H1 (cell line): ENCODE results near the gene KAT2A. TPM values are rescaled to one million over a fixed set of nuclear protein-coding genes. Genes with fewer than 3 reads are reported as not detected.

Source experiments
- CTCF ChIA-PET: fragments of 300-600 bp; sonication (Branson Sonifier 250); formaldehyde crosslinking; loops from one replicate; lab custom pipeline; 2021; ENCODE audit not compliant: partially characterized antibody; lab: Charles Lee
- POLR2A ChIA-PET: fragments of 300-600 bp; sonication (Branson Sonifier 250); formaldehyde crosslinking; loops from one replicate; lab custom pipeline; 2021; ENCODE audit warnings: inconsistent platforms; ENCODE audit not compliant: partially characterized antibody; lab: Charles Lee
- DNase-seq, 2 experiments: peaks; one replicate each; pipeline versions ENCODE4 v3.0.0 to v3.0.0-alpha.2; 2010 to 2022; ENCODE audit warnings: low spot score in 2 of 2, low read depth in 1 of 2, mixed read lengths in 1 of 2
- FAIRE-seq: peaks from 2 replicates; lab custom pipeline; 2011; peaks lifted over from hg19 to GRCh38; lab: Jason Lieb, UNC
- H2AFZ ChIP-seq: 2 replicates; pipeline ENCODE4 v1.8.1; 2012; ENCODE audit warnings: low read length, inconsistent platforms
- H2AK5ac ChIP-seq: 2 replicates; pipeline ENCODE4 v1.6.1; 2013; ENCODE audit warnings: low read depth, low read length
- H2BK120ac ChIP-seq: replicated peaks from 2 replicates; pipeline ENCODE3; 2013; ENCODE audit warnings: low read depth, low read length, inconsistent platforms
- H2BK12ac ChIP-seq: 2 replicates; pipeline ENCODE4 v1.6.1; 2013; ENCODE audit warnings: low read depth, low read length
- H2BK15ac ChIP-seq: 2 replicates; pipeline ENCODE4 v1.6.1; 2013; ENCODE audit warnings: low read length
- H2BK20ac ChIP-seq: 2 replicates; pipeline ENCODE4 v1.6.1; 2013; ENCODE audit warnings: low read length
- H2BK5ac ChIP-seq: 2 replicates; pipeline ENCODE4 v1.6.1; 2013; ENCODE audit warnings: low read depth, low read length
- H3K14ac ChIP-seq: 2 replicates; pipeline ENCODE4 v1.6.1; 2013; ENCODE audit warnings: inconsistent platforms; ENCODE audit not compliant: insufficient read length
- H3K18ac ChIP-seq: 2 replicates; pipeline ENCODE4 v1.6.1; 2013; ENCODE audit warnings: low read length; ENCODE audit errors: extremely low read depth
- H3K23ac ChIP-seq: 2 replicates; pipeline ENCODE4 v1.6.1; 2013; ENCODE audit warnings: inconsistent platforms; ENCODE audit not compliant: insufficient read length
- H3K23me2 ChIP-seq: 2 replicates; pipeline ENCODE4 v1.6.1; 2013; ENCODE audit warnings: low read depth, low read length
- H3K27ac ChIP-seq: 2 replicates; pipeline ENCODE4 v1.6.1; 2011; ENCODE audit warnings: low read depth, low read length, inconsistent platforms
- H3K27me3 ChIP-seq, 4 experiments: replicated peaks in 1 of 4; 1 replicate in 1 of 4; 2 replicates in 3 of 4; pipeline versions ENCODE4 v1.6.1 to v1.8.1; 2011 to 2013; ENCODE audit warnings: low read length in 3 of 4, mild to moderate bottlenecking in 3 of 4, inconsistent platforms in 2 of 4, mixed read lengths in 2 of 4, moderate library complexity in 1 of 4; ENCODE audit not compliant: control insufficient read depth in 3 of 4, insufficient read depth in 3 of 4; ENCODE audit errors: extremely low read depth in 1 of 4
- H3K36me3 ChIP-seq, 4 experiments: 2 replicates each; pipeline versions ENCODE4 v1.6.1 to v1.8.1; 2011 to 2013; ENCODE audit warnings: mild to moderate bottlenecking in 4 of 4, low read length in 3 of 4, moderate library complexity in 2 of 4, control low read depth in 1 of 4, inconsistent platforms in 1 of 4; ENCODE audit not compliant: insufficient read depth in 4 of 4, control insufficient read depth in 2 of 4
- H3K4ac ChIP-seq: replicated peaks from 2 replicates; pipeline ENCODE3; 2013; ENCODE audit warnings: low read length, low read depth, mixed read lengths, inconsistent platforms; ENCODE audit not compliant: insufficient read length
- H3K4me1 ChIP-seq, 4 experiments: replicated peaks in 1 of 4; 1 replicate in 1 of 4; 2 replicates in 3 of 4; pipeline versions ENCODE4 v1.6.1 to v1.8.1; 2011 to 2013; ENCODE audit warnings: low read length in 3 of 4, inconsistent platforms in 2 of 4, mixed read lengths in 1 of 4; ENCODE audit not compliant: insufficient read depth in 4 of 4, control insufficient read depth in 3 of 4
- H3K4me2 ChIP-seq, 2 experiments: 2 replicates each; pipeline versions ENCODE4 v1.6.1 to v1.8.1; 2011 to 2013; ENCODE audit warnings: low read depth in 2 of 2, low read length in 2 of 2, control low read depth in 1 of 2, inconsistent platforms in 1 of 2, mild to moderate bottlenecking in 1 of 2; ENCODE audit not compliant: insufficient read depth in 1 of 2
- H3K4me3 ChIP-seq, 4 experiments: fragments of 200-600, 300-600 bp in 1 of 4; sonication (generic), shearing (Covaris generic), sonication (Bioruptor Twin) in 1 of 4; 2 replicates each; pipeline versions ENCODE4 v1.5.1 to v1.8.1; 2011 to 2016; ENCODE audit warnings: low read length in 4 of 4, low read depth in 3 of 4, control low read depth in 2 of 4, inconsistent platforms in 2 of 4, mild to moderate bottlenecking in 2 of 4, mixed read lengths in 1 of 4, moderate library complexity in 1 of 4; ENCODE audit not compliant: insufficient read depth in 2 of 4; ENCODE audit errors: extremely low read depth in 1 of 4
- H3K56ac ChIP-seq: replicated peaks from 2 replicates; pipeline ENCODE3; 2013; ENCODE audit warnings: low read depth, mild to moderate bottlenecking, mixed read lengths, low read length, inconsistent platforms; ENCODE audit not compliant: insufficient read length
- H3K79me1 ChIP-seq: 2 replicates; pipeline ENCODE4 v1.6.1; 2013; ENCODE audit warnings: low read depth, low read length, control low read depth
- H3K79me2 ChIP-seq, 2 experiments: 2 replicates each; pipeline versions ENCODE4 v1.6.1 to v1.8.1; 2012 to 2013; ENCODE audit warnings: low read length in 2 of 2, mild to moderate bottlenecking in 2 of 2, inconsistent platforms in 1 of 2; ENCODE audit not compliant: insufficient read depth in 2 of 2, control insufficient read depth in 1 of 2
- H3K9ac ChIP-seq, 4 experiments: replicated peaks in 1 of 4; 1 replicate in 1 of 4; 2 replicates in 3 of 4; pipeline versions ENCODE4 v1.6.1 to v1.8.1; 2011 to 2013; ENCODE audit warnings: low read depth in 3 of 4, low read length in 3 of 4, control low read depth in 2 of 4, mild to moderate bottlenecking in 2 of 4, moderate library complexity in 2 of 4, inconsistent platforms in 1 of 4; ENCODE audit errors: extremely low read depth in 1 of 4
- H3K9me3 ChIP-seq, 2 experiments: 2 replicates each; pipeline versions ENCODE4 v1.6.1 to v1.8.1; 2012 to 2013; ENCODE audit warnings: mild to moderate bottlenecking in 2 of 2, moderate library complexity in 2 of 2, control low read depth in 1 of 2, inconsistent platforms in 1 of 2, low read depth in 1 of 2, low read length in 1 of 2, mixed read lengths in 1 of 2; ENCODE audit not compliant: insufficient read depth in 2 of 2
- H4K20me1 ChIP-seq, 2 experiments: replicated peaks in 1 of 2; 2 replicates each; pipeline versions ENCODE3 to v1.8.1; 2011 to 2013; ENCODE audit warnings: inconsistent platforms in 2 of 2, low read length in 2 of 2, mild to moderate bottlenecking in 1 of 2; ENCODE audit not compliant: insufficient read depth in 2 of 2, control insufficient read depth in 1 of 2
- H4K5ac ChIP-seq: 2 replicates; pipeline ENCODE4 v1.6.1; 2013; ENCODE audit warnings: low read length, low read depth, mixed read lengths, inconsistent platforms; ENCODE audit not compliant: insufficient read length
- H4K8ac ChIP-seq: 2 replicates; pipeline ENCODE4 v1.8.0; 2013; ENCODE audit warnings: mild to moderate bottlenecking, moderate library complexity, low read length, inconsistent platforms; ENCODE audit not compliant: insufficient read depth; ENCODE audit errors: extremely low read depth
- H4K91ac ChIP-seq: replicated peaks from 2 replicates; pipeline ENCODE3; 2013; ENCODE audit warnings: low read length, mixed read lengths, inconsistent platforms; ENCODE audit not compliant: insufficient read length
- CHD2 ChIP-seq: IDR thresholded peaks from 2 replicates; pipeline ENCODE4 v1.6.1; 2012; ENCODE audit warnings: low read length, improper control_type of control experiment
- CREB1 ChIP-seq: IDR thresholded peaks from 2 replicates; pipeline ENCODE4 v1.6.1; 2012; ENCODE audit warnings: inconsistent platforms
- FOSL1 ChIP-seq: IDR thresholded peaks from 2 replicates; pipeline ENCODE4 v1.6.1; 2011; ENCODE audit warnings: mild to moderate bottlenecking, low read depth, low read length, moderate library complexity; ENCODE audit not compliant: insufficient read depth
- RBBP5 ChIP-seq: IDR thresholded peaks from 2 replicates; pipeline ENCODE4 v1.7.1; 2012; ENCODE audit warnings: low read depth, mild to moderate bottlenecking, inconsistent platforms, low read length, moderate library complexity, borderline replicate concordance
- RXRA ChIP-seq: IDR thresholded peaks from 2 replicates; pipeline ENCODE4 v1.6.1; 2011; ENCODE audit warnings: low read depth, mild to moderate bottlenecking, low read length, moderate library complexity; ENCODE audit not compliant: insufficient read depth
- SAP30 ChIP-seq: fragments of 300-600 bp; sonication (generic); IDR thresholded peaks from 2 replicates; pipeline ENCODE4 v1.7.1; 2012; ENCODE audit warnings: low read length, moderate library complexity, mild to moderate bottlenecking, inconsistent platforms; ENCODE audit not compliant: insufficient read depth, insufficient replicate concordance
- TAF1 ChIP-seq: IDR thresholded peaks from 2 replicates; pipeline ENCODE4 v1.6.1; 2011; ENCODE audit warnings: mild to moderate bottlenecking, low read depth, low read length
- TAF7 ChIP-seq: optimal IDR thresholded peaks from 2 replicates; pipeline ENCODE3; 2011; ENCODE audit warnings: low read depth, mild to moderate bottlenecking, inconsistent platforms, low read length, moderate library complexity, borderline replicate concordance
- TBP ChIP-seq: IDR thresholded peaks from 2 replicates; pipeline ENCODE4 v1.6.1; 2011; ENCODE audit warnings: low read depth, low read length, improper control_type of control experiment
- TEAD4 ChIP-seq: IDR thresholded peaks from 2 replicates; pipeline ENCODE4 v1.6.1; 2012; ENCODE audit warnings: low read depth, low read length, inconsistent platforms, mixed read lengths
- USF2 ChIP-seq: IDR thresholded peaks from 2 replicates; pipeline ENCODE4 v1.6.1; 2011; ENCODE audit warnings: low read length, improper control_type of control experiment
- WGBS, 2 experiments: shearing (Covaris generic) in 1 of 2; methylation state at CpG; one replicate each; pipeline versions ENCODE4 v1.1.6 to v1.1.7; 2013 to 2015; ENCODE audit warnings: low lambda C conversion rate in 2 of 2, mixed read lengths in 2 of 2, inconsistent platforms in 1 of 2, low coverage in 1 of 2, missing lambda C conversion rate in 1 of 2; ENCODE audit not compliant: insufficient replicate concordance in 2 of 2, insufficient coverage in 1 of 2, insufficient read length in 1 of 2; ENCODE audit errors: extremely low coverage in 1 of 2, missing lambda C conversion rate in 1 of 2; 5-methylcytosine and 5-hydroxymethylcytosine counted together
- polyA plus RNA-seq, 7 experiments: library from polyadenylated mRNA; depleted of rRNA in 3 of 7; stranded (reverse) in 5 of 7; unstranded in 2 of 7; fragments of >200 nt in 5 of 7; fragments of 200-250 nt in 2 of 7; gene quantifications; 1 replicate in 5 of 7; 2 replicates in 1 of 7; 4 replicates in 1 of 7; pipeline versions ENCODE4 v1.2.1 to v1.2.3, GENCODE V29; 2011 to 2013; ENCODE audit warnings: missing spikeins in 2 of 7, mixed read lengths in 2 of 7
- total RNA-seq: library from RNA; stranded (reverse); fragmentation: NEBNext Ultra II Directional; extraction: Animal tissue kit (Norgen Biotek cat#: 25700); gene quantifications from 2 replicates; pipeline ENCODE4 v1.2.1, GENCODE V29; 2021

The KAT2A gene
- total and polyA plus RNA-seq, 2 of the 8 experiments (the other 6 are each of a cell fraction or from before 2014, with no cell fraction given) = 34.2 to 40.1 TPM

- DNase-seq = no peak
- H2AFZ ChIP-seq = no peak overlapping the region
- TF ChIP-seq TAF1 (no peak), USF2 (no peak), RXRA (no peak), TAF7 (no peak), CREB1 (no peak), TEAD4 (no peak), RBBP5 (no peak), TBP (no peak), FOSL1 (no peak), CHD2 (no peak), SAP30 (no peak)
Observed at GRCh38 chr17:42096360-42097111, 24.6 kb downstream of the KAT2A start.

More at GRCh38 chr17:42096360-42097111, 24.6 kb downstream of the KAT2A start:
- Histone ChIP-seq H3K79me1 (no peaks in the 10 kb centered on the region; the same call in 1 of the 2 replicates), H4K5ac (no peak overlapping the region), H3K4me2 (no peak overlapping the region), H3K4ac (no peak overlapping the region), H3K14ac (no peak overlapping the region), H3K4me3 (no peak overlapping the region), H4K20me1 (no peaks in the 10 kb centered on the region), H2BK120ac (no peak overlapping the region), H3K23ac (no peak overlapping the region), H2BK5ac (no peak overlapping the region), H3K4me1 (peaks cover 0 to 14% (median 9%) of the 10 kb centered on the region in 4 experiments; a peak in 6 of 7 replicates), H3K9ac (no peak overlapping the region), H2BK15ac (peak overlapping the region; percentile 61; the same call in 1 of the 2 replicates), H3K9me3 (no peaks in the 10 kb centered on the region), H3K56ac (no peak overlapping the region), H4K91ac (no peak overlapping the region), H3K79me2 (no peaks in the 10 kb centered on the region), H2BK20ac (no peak overlapping the region), H4K8ac (no peak overlapping the region), H3K27ac (no peak overlapping the region), H3K36me3 (no peaks in the 10 kb centered on the region), H3K18ac (no peak overlapping the region), H2AK5ac (peak overlapping the region; percentile 60; the same call in 1 of the 2 replicates), H2BK12ac (no peak overlapping the region), H3K27me3 (peaks cover 4 to 22% (median 18%) of the 10 kb centered on the region in 4 experiments), H3K23me2 (peaks cover 6% of the 10 kb centered on the region; the same call in 1 of the 2 replicates)
- POLR2A ChIA-PET = interaction anchor here (1.3 to 1.7 kb wide), 3 partner anchors 9 to 70 kb away, joined by 3 to 6 read pairs (median 4); no protein-coding TSS in a partner anchor
- WGBS, 2 experiments = 81% methylated on average over 7 of the region's 8 CpGs; no CpG with 5 or more reads in 1 of the 2 experiments
- CTCF ChIA-PET = interaction anchor here (0.6 to 39.4 kb wide), 14 partner anchors 9 to 1825 kb away, joined by 3 to 1084 read pairs (median 4); partner anchors contain the start of genes DHX58, DNAJC7, HSPB9 and KAT2A
- FAIRE-seq = no peak
